ENCODE results near the gene OSBPL9.
"Not testable (repeated sequence)": the region's sequence is repeated elsewhere in the genome, so short reads cannot be mapped to it uniquely, and the experiment has no call there.

OSBPL9 gene

GRCh38 chr1:51638350-51638749, 21.5 kb downstream of the OSBPL9 start:
- no peak for DNase-seq

DNA sequence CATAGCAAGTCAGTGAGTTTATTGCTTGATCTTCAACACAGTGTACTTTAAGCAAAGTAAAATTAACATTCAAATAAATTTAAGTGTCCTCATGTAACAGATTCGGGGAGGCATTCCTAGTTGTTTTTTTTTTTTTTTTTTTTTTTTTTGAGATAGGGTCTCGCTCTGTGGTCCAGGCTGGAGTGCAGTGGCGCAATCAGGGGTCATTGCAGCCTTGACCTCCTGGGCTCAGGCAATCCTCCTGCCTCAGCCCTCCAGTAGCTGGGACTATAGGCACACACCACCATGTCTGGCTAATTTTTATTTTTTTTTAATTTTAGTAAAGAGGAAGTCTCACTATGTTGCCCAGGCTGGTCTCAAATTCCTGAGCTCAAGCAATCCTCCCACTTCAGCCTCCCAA, 22.8 kb downstream of the OSBPL9 start:
- no peak for DNase-seq

DNA sequence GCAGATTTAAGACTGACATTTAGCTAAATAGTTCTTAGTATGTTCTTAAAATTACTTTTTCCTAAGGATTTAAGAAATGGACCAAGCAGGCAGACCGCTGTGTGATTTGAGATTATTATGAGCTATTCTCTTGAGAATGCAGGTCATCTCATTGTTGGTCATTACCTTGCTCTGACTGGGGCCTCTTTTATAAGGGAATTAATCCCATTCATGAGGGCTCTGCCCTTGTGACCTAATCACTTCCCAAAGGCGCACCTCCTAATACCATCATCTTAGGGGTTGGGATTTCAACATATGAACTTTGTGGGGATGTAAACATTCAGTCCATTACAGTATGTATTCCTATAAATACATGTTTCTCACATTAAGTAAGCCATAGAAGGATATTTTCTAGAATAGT, 24.2 kb downstream of the OSBPL9 start:
- DNase-seq, result no peak

GRCh38 chr1:51642739-51643142, 25.8 kb downstream of the OSBPL9 start:
- no peak for DNase-seq

- no peak for DNase-seq
Observed at GRCh38 chr1:51643362-51643761, 26.5 kb downstream of the OSBPL9 start.

- DNase-seq, result no peak
Observed at GRCh38 chr1:51644020-51644419, 27.1 kb downstream of the OSBPL9 start.

DNA sequence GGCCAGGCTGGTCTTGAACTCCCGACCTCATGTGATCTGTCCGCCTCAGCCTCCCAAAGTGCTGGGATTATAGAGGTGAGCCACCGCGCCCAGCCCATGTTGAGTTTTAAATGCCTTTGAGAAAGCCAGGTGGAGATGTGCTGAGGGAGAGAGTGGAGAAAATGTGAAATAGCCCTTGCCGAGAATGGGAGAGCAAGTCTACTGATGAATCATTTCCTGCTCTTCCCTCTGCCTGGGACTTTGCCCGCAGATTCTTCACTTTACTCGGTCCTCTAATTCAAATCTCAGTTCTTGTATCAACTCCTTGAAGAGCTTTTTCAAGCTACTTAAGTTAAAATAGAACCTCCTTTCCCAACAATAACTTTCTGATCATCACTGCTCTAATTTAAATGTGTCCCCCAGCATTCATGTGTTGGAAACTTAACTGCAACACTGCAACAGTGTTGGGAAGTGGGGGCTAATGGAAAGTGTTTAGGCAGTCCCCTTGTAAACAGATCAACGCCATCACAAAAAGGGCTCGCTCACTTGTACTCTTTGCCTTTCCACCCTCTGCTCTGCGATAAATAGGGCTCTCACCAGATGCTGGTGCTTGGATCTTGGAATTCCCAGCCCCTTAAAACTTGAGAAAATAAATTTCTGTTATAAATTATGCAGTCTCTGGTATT, 27.8 kb downstream of the OSBPL9 start:
- no peak for DNase-seq

- DNase-seq, result not testable (repeated sequence)
Observed at GRCh38 chr1:51646592-51646991, 29.7 kb downstream of the OSBPL9 start.

GRCh38 chr1:51648180-51649109, 31.6 kb downstream of the OSBPL9 start:
- DNase-seq, result peak in 1 of 2 donors; percentile 5

- no peak for DNase-seq
Observed at GRCh38 chr1:51649593-51650091, 32.8 kb downstream of the OSBPL9 start.

GRCh38 chr1:51650198-51650597, 33.3 kb downstream of the OSBPL9 start:
- DNase-seq, result no peak

GRCh38 chr1:51651552-51651942, 34.7 kb downstream of the OSBPL9 start:
- no peak for DNase-seq

- no peak for DNase-seq
Observed at GRCh38 chr1:51652599-51652998, 35.7 kb downstream of the OSBPL9 start.

DNA sequence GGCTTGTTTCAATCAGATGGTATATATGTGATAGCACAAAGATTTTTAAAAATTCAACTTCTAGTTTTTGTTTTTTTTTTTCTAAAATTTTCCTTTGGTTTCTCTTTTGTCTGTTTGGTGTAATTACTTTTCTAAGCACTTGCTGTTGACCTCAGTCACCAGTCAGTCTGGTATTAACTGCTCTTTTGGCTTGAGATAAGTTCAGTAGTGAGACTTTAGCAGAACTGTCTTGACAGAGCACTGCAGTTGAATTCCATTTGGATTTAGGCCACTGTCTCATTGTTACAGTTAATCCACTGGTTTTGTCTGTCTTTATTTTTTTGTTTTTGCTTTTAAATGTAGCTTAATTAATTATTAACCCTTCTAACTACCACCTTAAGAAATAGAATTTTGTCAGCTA, 36.2 kb downstream of the OSBPL9 start:
- DNase-seq, result no peak

DNA sequence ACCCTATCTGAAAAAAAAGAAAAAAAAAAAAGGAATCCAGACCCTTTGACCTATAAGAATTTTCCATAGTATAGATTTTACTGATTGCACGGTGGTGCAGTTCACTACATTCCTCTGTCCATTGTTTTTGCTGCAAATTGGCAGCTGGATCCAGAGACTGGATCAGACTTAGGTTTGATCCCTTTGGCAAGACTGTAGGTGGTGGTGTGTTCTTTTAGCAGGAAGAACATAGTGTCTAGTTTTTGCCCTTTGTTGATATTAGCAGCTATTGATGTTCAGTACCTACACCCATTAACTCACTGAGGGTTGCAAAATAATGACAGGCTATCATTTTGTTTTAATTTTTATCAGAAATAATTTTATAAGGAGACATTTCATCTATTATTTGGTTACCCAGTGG, 37.1 kb downstream of the OSBPL9 start:
- DNase-seq, result no peak

- no peak for DNase-seq
Observed at GRCh38 chr1:51656374-51656773, 39.5 kb downstream of the OSBPL9 start.

- DNase-seq, result no peak
Observed at GRCh38 chr1:51660580-51660979, 43.7 kb downstream of the OSBPL9 start.

DNA sequence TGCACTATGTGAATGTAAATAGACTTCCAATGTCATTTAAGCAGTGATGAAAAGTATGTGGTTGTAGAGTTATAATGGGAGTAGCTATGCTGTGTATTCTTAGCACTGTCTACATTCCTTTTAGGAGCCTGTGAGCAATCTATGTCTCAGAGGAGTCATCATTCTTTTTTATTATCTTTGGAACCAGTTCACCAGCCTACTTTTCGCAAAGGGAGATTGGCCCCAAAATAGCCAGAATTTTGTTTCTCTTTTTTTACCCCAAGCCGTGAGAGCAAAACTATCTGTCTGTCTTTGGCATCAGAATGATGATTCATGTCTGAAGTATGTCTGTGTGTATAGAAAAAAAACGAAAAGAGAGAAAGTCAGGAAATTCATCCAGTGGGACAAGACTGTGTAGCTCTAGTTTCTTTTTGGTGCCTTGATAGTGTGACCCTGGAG, 44.2 kb downstream of the OSBPL9 start:
- no peak for DNase-seq

DNA sequence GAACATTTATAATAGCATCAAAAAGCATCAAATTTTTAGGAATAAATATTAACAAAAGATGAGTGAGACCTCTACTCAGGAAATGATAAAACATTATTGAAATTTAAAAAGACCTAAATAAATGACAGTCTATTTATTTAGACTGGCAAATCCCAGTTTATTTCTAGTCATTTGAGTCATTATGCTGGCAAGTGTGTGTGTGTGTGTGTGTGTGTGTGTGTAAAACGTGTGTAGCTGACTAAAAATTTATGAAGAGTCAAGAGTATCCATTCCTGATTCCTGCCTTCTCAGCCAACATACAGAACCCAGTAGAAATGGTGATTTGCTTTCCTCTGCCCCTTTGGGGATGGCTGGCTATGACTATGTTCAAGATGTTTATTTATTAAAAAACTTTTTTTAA, 46.2 kb downstream of the OSBPL9 start:
- DNase-seq, result no peak

DNA sequence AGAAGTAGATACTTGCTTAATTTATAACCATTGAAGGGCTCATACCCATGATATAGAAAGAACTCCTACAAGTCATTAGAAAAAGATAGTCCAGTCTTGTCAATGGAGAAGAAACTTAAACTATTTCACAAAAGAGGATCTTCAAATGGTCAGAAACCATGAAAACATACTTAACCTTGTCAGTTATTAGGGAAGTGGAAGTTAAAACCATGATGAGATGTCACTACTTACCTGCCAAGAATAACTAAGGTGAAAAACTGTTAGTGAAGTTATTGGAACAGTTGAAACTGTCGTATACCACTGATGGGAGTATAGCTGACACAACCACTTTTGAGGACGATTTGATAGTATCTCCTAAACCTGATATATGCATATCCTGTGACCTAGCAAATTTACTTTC, 46.8 kb downstream of the OSBPL9 start:
- DNase-seq, result no peak

DNA sequence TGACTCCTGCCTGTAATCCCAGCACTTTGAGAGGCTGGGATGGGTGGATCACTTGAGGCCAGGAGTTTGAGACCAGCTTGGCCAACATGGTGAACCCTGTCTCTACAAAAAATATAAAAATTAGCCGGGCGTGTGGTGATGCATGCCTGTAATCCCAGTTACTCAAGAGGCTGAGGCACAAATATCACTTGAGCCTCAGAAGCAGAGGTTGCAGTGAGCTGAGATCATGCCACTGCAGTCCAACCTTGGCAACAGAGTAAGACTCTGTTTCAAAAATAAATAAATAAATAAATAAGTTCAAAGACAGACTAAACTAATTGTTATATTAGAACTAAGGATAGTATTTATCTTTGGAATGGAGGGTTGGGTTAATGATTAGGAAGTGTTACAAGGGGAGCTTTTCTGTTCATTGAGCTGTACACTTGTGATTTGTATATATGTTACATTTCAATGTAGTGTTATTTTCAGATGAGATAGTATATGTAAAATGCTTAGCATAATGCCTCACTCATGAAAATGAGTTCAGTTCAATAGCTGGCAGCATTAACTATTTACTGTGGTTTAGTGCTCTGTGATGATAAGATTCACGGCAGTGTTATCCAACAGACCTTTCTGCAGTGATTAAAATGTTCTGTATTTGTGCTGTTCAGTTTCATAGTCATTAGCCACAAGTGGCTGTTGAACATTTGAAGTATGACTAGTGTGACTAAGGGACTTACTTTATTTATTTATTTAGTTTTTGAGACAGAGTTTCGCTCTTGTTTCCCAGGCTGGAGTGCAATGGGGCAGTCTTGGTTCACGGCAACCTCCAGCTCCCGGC, 47.7 kb downstream of the OSBPL9 start:
- no peak for DNase-seq

GRCh38 chr1:51666478-51666877, 49.6 kb downstream of the OSBPL9 start:
- no peak for DNase-seq

- no peak for DNase-seq
Observed at GRCh38 chr1:51667561-51667960, 50.7 kb downstream of the OSBPL9 start.
